WTC11 (cell line): ENCODE results near the gene ALDH5A1. TPM values are rescaled to one million over a fixed set of nuclear protein-coding genes. Genes with fewer than 3 reads are reported as not detected.

Experiments used
- ATAC-seq: fragments of 200-7000 bp; cut with Tn5 transposase; 2 replicates; pipeline ENCODE4 v1.10.0; 2021; ENCODE audit warnings: mild to moderate bottlenecking, moderate library complexity
- CTCF ChIA-PET: fragments of 300-600 bp; sonication (Branson Sonifier 250); formaldehyde crosslinking; loops from one replicate; lab custom pipeline; 2021; ENCODE audit warnings: antibody characterized with exemption; lab: Charles Lee
- POLR2A ChIA-PET: fragments of 350-600 bp; sonication (Branson Sonifier 250); formaldehyde crosslinking; loops from one replicate; lab custom pipeline; 2021; ENCODE audit warnings: antibody characterized with exemption; lab: Charles Lee
- DNase-seq: peaks from one replicate; pipeline ENCODE4 v3.0.0; 2021; ENCODE audit warnings: low spot score
- H3K27ac Mint-ChIP-seq: 2 replicates; pipeline ENCODE4 v1.8.0; 2021; ENCODE audit warnings: mixed read lengths
- H3K27me3 Mint-ChIP-seq: 2 replicates; pipeline ENCODE4 v1.8.0; 2021; ENCODE audit warnings: low read depth, mild to moderate bottlenecking, moderate library complexity, mixed read lengths
- H3K36me3 Mint-ChIP-seq: 2 replicates; pipeline ENCODE4 v1.8.0; 2021; ENCODE audit warnings: mixed read lengths
- H3K4me1 Mint-ChIP-seq: 2 replicates; pipeline ENCODE4 v1.8.0; 2022; ENCODE audit warnings: mixed read lengths
- H3K4me3 Mint-ChIP-seq: 2 replicates; pipeline ENCODE4 v1.8.0; 2021; ENCODE audit warnings: mild to moderate bottlenecking, moderate library complexity, mixed read lengths
- H3K9me3 Mint-ChIP-seq: 2 replicates; pipeline ENCODE4 v1.8.0; 2021; ENCODE audit warnings: mixed read lengths
- CBFB ChIP-seq: sonication (generic); formaldehyde crosslinking; IDR thresholded peaks from 2 replicates; pipeline ENCODE4 v1.8.1; 2022; ENCODE audit warnings: mild to moderate bottlenecking, low read depth, missing genetic modification reagents
- CTCF ChIP-seq: fragments of 200-600 bp; IDR thresholded peaks from 2 replicates; pipeline ENCODE4 v1.8.0; 2022; ENCODE audit warnings: antibody characterized with exemption
- ESRRA ChIP-seq: sonication (generic); formaldehyde crosslinking; IDR thresholded peaks from 2 replicates; pipeline ENCODE4 v1.8.1; 2022; ENCODE audit warnings: mild to moderate bottlenecking, missing genetic modification reagents, borderline replicate concordance
- FOXP4 ChIP-seq: sonication (generic); formaldehyde crosslinking; IDR thresholded peaks from 2 replicates; pipeline ENCODE4 v1.8.0; 2022; ENCODE audit warnings: mild to moderate bottlenecking, missing genetic modification reagents
- GRHL2 ChIP-seq: fragments of 250-450 bp; sonication (Bioruptor Pico); IDR thresholded peaks from 2 replicates; pipeline ENCODE4 v1.8.0; 2022; ENCODE audit warnings: mild to moderate bottlenecking, moderate library complexity; ENCODE audit not compliant: insufficient replicate concordance, severe bottlenecking
- IRF2 ChIP-seq: sonication (generic); formaldehyde crosslinking; IDR thresholded peaks from 2 replicates; pipeline ENCODE4 v1.8.0; 2022; ENCODE audit warnings: low read depth, missing genetic modification reagents, borderline replicate concordance
- MYBL2 ChIP-seq: sonication (generic); formaldehyde crosslinking; IDR thresholded peaks from 2 replicates; pipeline ENCODE4 v1.8.1; 2023; ENCODE audit warnings: mild to moderate bottlenecking, moderate library complexity, missing genetic modification reagents
- NFATC4 ChIP-seq: fragments of 250-450 bp; sonication (Bioruptor Pico); IDR thresholded peaks from 2 replicates; pipeline ENCODE4 v1.9.0; 2021; ENCODE audit warnings: mild to moderate bottlenecking
- NFYB ChIP-seq: sonication (generic); formaldehyde crosslinking; conservative IDR thresholded peaks from 2 replicates; pipeline ENCODE4 v1.8.0; 2022; ENCODE audit warnings: low read depth, missing genetic modification reagents
- NR2C2 ChIP-seq: sonication (generic); formaldehyde crosslinking; IDR thresholded peaks from 2 replicates; pipeline ENCODE4 v1.8.0; 2022; ENCODE audit warnings: mild to moderate bottlenecking, missing genetic modification reagents
- PRRX2 ChIP-seq: fragments of 250-450 bp; sonication (Bioruptor Pico); IDR thresholded peaks from 2 replicates; pipeline ENCODE4 v1.8.0; 2021; ENCODE audit warnings: mild to moderate bottlenecking
- SMAD3 ChIP-seq: sonication (generic); formaldehyde crosslinking; IDR thresholded peaks from 2 replicates; pipeline ENCODE4 v1.8.0; 2022; ENCODE audit warnings: missing genetic modification reagents, mild to moderate bottlenecking, borderline replicate concordance
- ZBTB43 ChIP-seq: sonication (generic); formaldehyde crosslinking; IDR thresholded peaks from 2 replicates; pipeline ENCODE4 v1.8.1; 2023; ENCODE audit warnings: mild to moderate bottlenecking, missing genetic modification reagents
- ZNF121 ChIP-seq: sonication (generic); formaldehyde crosslinking; IDR thresholded peaks from 2 replicates; pipeline ENCODE4 v1.8.0; 2023; ENCODE audit warnings: missing genetic modification reagents
- ZNF219 ChIP-seq: sonication (generic); formaldehyde crosslinking; IDR thresholded peaks from 2 replicates; pipeline ENCODE4 v1.8.0; 2023; ENCODE audit warnings: missing genetic modification reagents, mild to moderate bottlenecking, borderline replicate concordance
- ZNF396 ChIP-seq: fragments of 250-450 bp; sonication (Bioruptor Pico); IDR thresholded peaks from 2 replicates; pipeline ENCODE4 v1.8.0; 2021; ENCODE audit warnings: mild to moderate bottlenecking, moderate library complexity, borderline replicate concordance
- total RNA-seq: library from RNA; stranded (reverse); gene quantifications from 3 replicates; pipeline ENCODE4 v1.2.3, GENCODE V29; 2021
- TF ChIP-seq, protein P1 (sequence below): sonication (generic); formaldehyde crosslinking; IDR thresholded peaks from 2 replicates; pipeline ENCODE4 v1.8.0; 2023; ENCODE audit warnings: missing genetic modification reagents, mild to moderate bottlenecking, borderline replicate concordance
- TF ChIP-seq, protein P2 (sequence below): sonication (generic); formaldehyde crosslinking; IDR thresholded peaks from 2 replicates; pipeline ENCODE4 v1.8.1; 2022; ENCODE audit warnings: mild to moderate bottlenecking, missing genetic modification reagents, moderate library complexity, borderline replicate concordance
- TF ChIP-seq, protein P3 (sequence below): sonication (generic); formaldehyde crosslinking; IDR thresholded peaks from 2 replicates; pipeline ENCODE4 v1.8.1; 2022; ENCODE audit warnings: low read depth, mild to moderate bottlenecking, moderate library complexity, missing genetic modification reagents, borderline replicate concordance

ALDH5A1 gene
- total RNA-seq, 1 experiment from 2014 or later, result 5.1 TPM

- TF ChIP-seq CTCF, result no peak
Measured at GRCh38 chr6:24453921-24454320, 40.8 kb upstream of the ALDH5A1 start (continued).

- Mint-ChIP-seq H3K27ac (no peak overlapping the region), H3K4me1 (0 out of 2 replicates have a peak, but pooled peaks cover 3% of the 10 kb centered on the region), H3K4me3 (no peak overlapping the region), H3K36me3 (no peaks in the 10 kb centered on the region), H3K9me3 (no peaks in the 10 kb centered on the region), H3K27me3 (no peaks in the 10 kb centered on the region)
- no peak for TF ChIP-seq ZBTB43 (CRISPR knock-in tag)
- TF ChIP-seq GRHL2, result no peak
- no peak for TF ChIP-seq IRF2
- no peak for TF ChIP-seq SMAD3
- no peak for TF ChIP-seq CBFB (CRISPR knock-in tag)
- TF ChIP-seq FOXP4 (CRISPR knock-in tag), result no peak
- TF ChIP-seq, protein P1, sequence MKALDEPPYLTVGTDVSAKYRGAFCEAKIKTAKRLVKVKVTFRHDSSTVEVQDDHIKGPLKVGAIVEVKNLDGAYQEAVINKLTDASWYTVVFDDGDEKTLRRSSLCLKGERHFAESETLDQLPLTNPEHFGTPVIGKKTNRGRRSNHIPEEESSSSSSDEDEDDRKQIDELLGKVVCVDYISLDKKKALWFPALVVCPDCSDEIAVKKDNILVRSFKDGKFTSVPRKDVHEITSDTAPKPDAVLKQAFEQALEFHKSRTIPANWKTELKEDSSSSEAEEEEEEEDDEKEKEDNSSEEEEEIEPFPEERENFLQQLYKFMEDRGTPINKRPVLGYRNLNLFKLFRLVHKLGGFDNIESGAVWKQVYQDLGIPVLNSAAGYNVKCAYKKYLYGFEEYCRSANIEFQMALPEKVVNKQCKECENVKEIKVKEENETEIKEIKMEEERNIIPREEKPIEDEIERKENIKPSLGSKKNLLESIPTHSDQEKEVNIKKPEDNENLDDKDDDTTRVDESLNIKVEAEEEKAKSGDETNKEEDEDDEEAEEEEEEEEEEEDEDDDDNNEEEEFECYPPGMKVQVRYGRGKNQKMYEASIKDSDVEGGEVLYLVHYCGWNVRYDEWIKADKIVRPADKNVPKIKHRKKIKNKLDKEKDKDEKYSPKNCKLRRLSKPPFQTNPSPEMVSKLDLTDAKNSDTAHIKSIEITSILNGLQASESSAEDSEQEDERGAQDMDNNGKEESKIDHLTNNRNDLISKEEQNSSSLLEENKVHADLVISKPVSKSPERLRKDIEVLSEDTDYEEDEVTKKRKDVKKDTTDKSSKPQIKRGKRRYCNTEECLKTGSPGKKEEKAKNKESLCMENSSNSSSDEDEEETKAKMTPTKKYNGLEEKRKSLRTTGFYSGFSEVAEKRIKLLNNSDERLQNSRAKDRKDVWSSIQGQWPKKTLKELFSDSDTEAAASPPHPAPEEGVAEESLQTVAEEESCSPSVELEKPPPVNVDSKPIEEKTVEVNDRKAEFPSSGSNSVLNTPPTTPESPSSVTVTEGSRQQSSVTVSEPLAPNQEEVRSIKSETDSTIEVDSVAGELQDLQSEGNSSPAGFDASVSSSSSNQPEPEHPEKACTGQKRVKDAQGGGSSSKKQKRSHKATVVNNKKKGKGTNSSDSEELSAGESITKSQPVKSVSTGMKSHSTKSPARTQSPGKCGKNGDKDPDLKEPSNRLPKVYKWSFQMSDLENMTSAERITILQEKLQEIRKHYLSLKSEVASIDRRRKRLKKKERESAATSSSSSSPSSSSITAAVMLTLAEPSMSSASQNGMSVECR (CRISPR knock-in tag), result no peak
- TF ChIP-seq NFATC4, result no peak
- TF ChIP-seq MYBL2 (CRISPR knock-in tag), result no peak
- no peak for TF ChIP-seq ZNF219 (CRISPR knock-in tag)
- TF ChIP-seq PRRX2, result no peak
- TF ChIP-seq ZNF121 (CRISPR knock-in tag), result no peak
- TF ChIP-seq NR2C2 (CRISPR knock-in tag), result no peak
- no peak for TF ChIP-seq NFYB
- TF ChIP-seq, protein P2, sequence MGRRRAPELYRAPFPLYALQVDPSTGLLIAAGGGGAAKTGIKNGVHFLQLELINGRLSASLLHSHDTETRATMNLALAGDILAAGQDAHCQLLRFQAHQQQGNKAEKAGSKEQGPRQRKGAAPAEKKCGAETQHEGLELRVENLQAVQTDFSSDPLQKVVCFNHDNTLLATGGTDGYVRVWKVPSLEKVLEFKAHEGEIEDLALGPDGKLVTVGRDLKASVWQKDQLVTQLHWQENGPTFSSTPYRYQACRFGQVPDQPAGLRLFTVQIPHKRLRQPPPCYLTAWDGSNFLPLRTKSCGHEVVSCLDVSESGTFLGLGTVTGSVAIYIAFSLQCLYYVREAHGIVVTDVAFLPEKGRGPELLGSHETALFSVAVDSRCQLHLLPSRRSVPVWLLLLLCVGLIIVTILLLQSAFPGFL (CRISPR knock-in tag), result no peak
- TF ChIP-seq ESRRA (CRISPR knock-in tag), result no peak
- TF ChIP-seq ZNF396 (CRISPR knock-in tag), result no peak
- TF ChIP-seq, protein P3, sequence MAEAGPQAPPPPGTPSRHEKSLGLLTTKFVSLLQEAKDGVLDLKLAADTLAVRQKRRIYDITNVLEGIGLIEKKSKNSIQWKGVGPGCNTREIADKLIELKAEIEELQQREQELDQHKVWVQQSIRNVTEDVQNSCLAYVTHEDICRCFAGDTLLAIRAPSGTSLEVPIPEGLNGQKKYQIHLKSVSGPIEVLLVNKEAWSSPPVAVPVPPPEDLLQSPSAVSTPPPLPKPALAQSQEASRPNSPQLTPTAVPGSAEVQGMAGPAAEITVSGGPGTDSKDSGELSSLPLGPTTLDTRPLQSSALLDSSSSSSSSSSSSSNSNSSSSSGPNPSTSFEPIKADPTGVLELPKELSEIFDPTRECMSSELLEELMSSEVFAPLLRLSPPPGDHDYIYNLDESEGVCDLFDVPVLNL (CRISPR knock-in tag), result no peak
- CTCF ChIA-PET, result interaction anchor here (0.8 kb wide), 1 partner anchor 171 kb away, joined by 3 read pairs; no protein-coding TSS in a partner anchor
- POLR2A ChIA-PET, result no interaction called here
- ATAC-seq (no peak), DNase-seq (no peak)
Measured at GRCh38 chr6:24454452-24454851, 40.3 kb upstream of the ALDH5A1 start.
